GM23248 (cell line): ENCODE results near the gene CDK5RAP3.
"Not testable (repeated sequence)": the region's sequence is repeated elsewhere in the genome, so short reads cannot be mapped to it uniquely, and the experiment has no call there.

Experiments
- EZH2 ChIP-seq: fragments of 200-600 bp; sonication (generic); IDR thresholded peaks from 2 replicates; pipeline ENCODE4 v1.6.1; 2018; ENCODE audit warnings: antibody characterized with exemption, mild to moderate bottlenecking; ENCODE audit not compliant: insufficient read depth, poor library complexity, severe bottlenecking
- EZH2phosphoT487 ChIP-seq: fragments of 200-600 bp; sonication (generic); IDR thresholded peaks from 2 replicates; pipeline ENCODE4 v1.6.1; 2018; ENCODE audit warnings: antibody characterized with exemption, moderate library complexity, mild to moderate bottlenecking, low read depth; ENCODE audit not compliant: insufficient read depth

DNA sequence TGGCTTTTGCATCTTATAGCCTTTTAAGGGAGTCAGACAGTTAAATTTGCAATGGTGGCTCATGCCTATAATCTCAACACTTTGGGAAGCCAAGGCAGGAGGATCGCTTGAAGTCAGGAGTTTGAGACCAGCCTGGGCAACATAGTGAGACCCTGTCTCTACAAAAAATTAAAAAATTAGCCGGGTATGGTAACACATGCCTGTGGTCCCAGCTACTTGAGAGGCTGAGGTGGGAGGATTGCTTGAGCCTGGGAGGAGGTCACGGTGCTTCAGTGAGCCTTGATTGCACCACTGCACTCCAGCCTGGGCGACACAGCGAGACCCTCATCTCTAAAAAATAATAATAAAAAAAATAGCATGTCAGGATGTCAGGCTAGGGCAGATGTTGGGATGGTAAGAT is 30.7 kb downstream of the CDK5RAP3 start:
- TF ChIP-seq EZH2, EZH2phosphoT487: not testable (repeated sequence)
